ENCODE data around the gene POLR3H.
"Not testable (repeated sequence)": the region's sequence is repeated elsewhere in the genome, so short reads cannot be mapped to it uniquely, and the experiment has no call there.

The POLR3H gene

DNA sequence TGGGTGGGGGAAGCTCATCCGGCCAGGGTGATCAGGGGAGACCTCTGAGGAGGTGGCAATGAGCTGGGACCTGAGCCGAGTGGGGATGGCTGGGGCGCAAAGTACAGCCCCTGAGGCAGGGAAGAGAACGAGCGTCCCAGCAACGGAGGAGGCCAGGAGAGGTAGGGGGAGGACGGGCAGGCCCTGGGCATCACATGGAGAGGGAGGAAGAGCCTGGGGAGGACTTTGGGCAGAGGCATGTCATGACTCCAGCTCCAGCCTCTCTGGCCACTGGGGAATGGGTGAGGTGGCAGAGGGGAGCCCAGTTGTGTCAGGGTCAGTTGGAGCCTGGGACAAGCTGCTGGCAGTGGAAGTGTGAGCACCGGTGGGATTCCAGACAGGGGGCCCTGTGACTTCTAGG, 33.8 kb upstream of the POLR3H start:
- peaks cover 49% of the 10 kb centered on the region for H3K36me3 ChIP-seq (ENCODE audit: control insufficient read depth, insufficient read depth, low read length, severe bottlenecking)
- no peak overlapping the region for H3K9ac ChIP-seq (ENCODE audit: low read length)
- no peaks in the 10 kb centered on the region for H3K27me3 ChIP-seq (replicated peaks; ENCODE audit: control insufficient read depth, insufficient read depth, low read length)
- H3K4me3 ChIP-seq (ENCODE audit: low read length): no peak overlapping the region
- no peak for DNase-seq (ENCODE audit: low read depth)
- H3K4me1 ChIP-seq (ENCODE audit: control insufficient read depth, insufficient read depth, low read length): peaks cover 13% of the 10 kb centered on the region
- H3K9me3 ChIP-seq (ENCODE audit: control insufficient read depth, low read length): no peaks in the 10 kb centered on the region

DNA sequence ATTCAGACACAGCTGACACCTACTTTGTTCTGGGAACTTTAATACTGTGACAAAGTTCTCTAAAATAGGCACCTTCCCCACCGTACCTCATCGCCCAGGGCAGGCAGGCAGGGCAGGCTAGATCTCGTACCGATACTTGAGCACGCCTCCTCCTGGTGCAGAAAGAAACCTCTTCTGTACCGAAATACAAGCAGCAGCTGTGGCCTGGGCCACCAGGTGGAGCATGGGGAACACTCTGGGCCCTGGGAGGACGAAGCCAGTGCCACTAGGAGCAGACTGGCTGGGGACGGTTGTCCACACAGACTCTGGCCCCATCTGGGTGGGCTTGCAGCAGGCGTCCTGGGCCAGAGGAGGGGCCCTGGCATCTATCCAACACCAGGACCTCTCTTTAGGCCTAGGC, 32.6 kb upstream of the POLR3H start:
- Histone ChIP-seq H3K36me3 (ENCODE audit: control insufficient read depth, insufficient read depth, low read length, severe bottlenecking) (peaks cover 39% of the 10 kb centered on the region), H3K27me3 (replicated peaks; ENCODE audit: control insufficient read depth, insufficient read depth, low read length) (no peaks in the 10 kb centered on the region), H3K4me3 (ENCODE audit: low read length) (no peak overlapping the region), H3K4me1 (ENCODE audit: control insufficient read depth, insufficient read depth, low read length) (peaks cover 13% of the 10 kb centered on the region), H3K9me3 (ENCODE audit: control insufficient read depth, low read length) (no peaks in the 10 kb centered on the region), H3K9ac (ENCODE audit: low read length) (no peak overlapping the region)
- DNase-seq (ENCODE audit: low read depth): no peak

DNA sequence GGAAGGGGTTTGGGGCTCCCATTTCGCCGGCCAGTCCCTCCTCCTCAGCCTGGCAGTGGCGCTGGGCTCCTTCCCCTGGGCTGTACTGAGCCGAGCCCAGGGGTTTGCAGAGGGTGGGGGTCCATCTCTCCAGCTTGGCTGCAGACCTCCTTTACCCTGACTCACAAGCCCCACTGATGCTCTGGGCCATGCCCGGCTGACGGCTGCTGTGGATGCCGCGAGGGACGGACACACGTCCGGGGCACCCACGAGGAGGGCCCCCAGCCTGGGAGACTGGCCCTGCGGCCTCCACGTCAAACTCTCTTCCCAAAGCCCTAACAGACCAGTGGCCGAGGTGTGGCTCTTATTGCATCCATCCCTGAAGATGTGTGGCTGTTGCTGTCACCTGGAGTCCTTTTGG, 31.3 kb upstream of the POLR3H start:
- peaks cover 13% of the 10 kb centered on the region for H3K4me1 ChIP-seq (ENCODE audit: control insufficient read depth, insufficient read depth, low read length)
- H3K36me3 ChIP-seq (ENCODE audit: control insufficient read depth, insufficient read depth, low read length, severe bottlenecking): peaks cover 39% of the 10 kb centered on the region
- no peaks in the 10 kb centered on the region for H3K27me3 ChIP-seq (replicated peaks; ENCODE audit: control insufficient read depth, insufficient read depth, low read length)
- no peak overlapping the region for H3K4me3 ChIP-seq (ENCODE audit: low read length)
- no peaks in the 10 kb centered on the region for H3K9me3 ChIP-seq (ENCODE audit: control insufficient read depth, low read length)
- peak overlapping the region; percentile 59 for H3K9ac ChIP-seq (ENCODE audit: low read length)
- no peak for DNase-seq (ENCODE audit: low read depth)

DNA sequence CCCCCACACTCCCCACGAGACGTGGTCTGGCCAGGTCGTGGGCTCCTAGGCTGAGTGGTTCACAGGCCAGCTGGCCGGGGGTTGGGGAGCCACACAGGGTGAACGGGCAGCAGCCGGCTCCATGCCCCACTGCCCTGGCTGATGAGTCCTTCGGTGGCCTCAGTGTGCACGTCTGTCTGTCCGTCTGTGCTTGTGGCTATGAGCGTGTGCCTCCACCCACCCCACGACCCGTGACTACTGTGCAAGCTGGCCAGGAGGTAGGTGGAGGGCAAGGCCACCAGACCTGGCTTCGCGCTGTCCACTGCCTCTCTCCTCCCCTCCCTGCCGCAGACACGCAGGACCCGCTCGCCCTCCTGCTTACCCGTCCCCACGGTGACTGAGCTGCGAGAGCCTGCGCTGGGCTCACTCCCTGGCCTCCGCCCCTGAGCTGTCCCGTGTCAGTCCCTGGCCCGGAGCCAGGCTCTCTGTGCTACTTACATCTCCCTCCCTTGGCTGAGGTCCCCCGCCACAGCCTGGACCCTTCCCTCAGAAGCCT, 30.6 kb upstream of the POLR3H start:
- Histone ChIP-seq H3K9me3 (ENCODE audit: control insufficient read depth, low read length) (no peaks in the 10 kb centered on the region), H3K9ac (ENCODE audit: low read length) (peak overlapping the region; percentile 59), H3K27me3 (replicated peaks; ENCODE audit: control insufficient read depth, insufficient read depth, low read length) (no peaks in the 10 kb centered on the region), H3K4me1 (ENCODE audit: control insufficient read depth, insufficient read depth, low read length) (peaks cover 13% of the 10 kb centered on the region), H3K4me3 (ENCODE audit: low read length) (no peak overlapping the region), H3K36me3 (ENCODE audit: control insufficient read depth, insufficient read depth, low read length, severe bottlenecking) (peaks cover 33% of the 10 kb centered on the region)
- DNase-seq (ENCODE audit: low read depth): no peak

DNA sequence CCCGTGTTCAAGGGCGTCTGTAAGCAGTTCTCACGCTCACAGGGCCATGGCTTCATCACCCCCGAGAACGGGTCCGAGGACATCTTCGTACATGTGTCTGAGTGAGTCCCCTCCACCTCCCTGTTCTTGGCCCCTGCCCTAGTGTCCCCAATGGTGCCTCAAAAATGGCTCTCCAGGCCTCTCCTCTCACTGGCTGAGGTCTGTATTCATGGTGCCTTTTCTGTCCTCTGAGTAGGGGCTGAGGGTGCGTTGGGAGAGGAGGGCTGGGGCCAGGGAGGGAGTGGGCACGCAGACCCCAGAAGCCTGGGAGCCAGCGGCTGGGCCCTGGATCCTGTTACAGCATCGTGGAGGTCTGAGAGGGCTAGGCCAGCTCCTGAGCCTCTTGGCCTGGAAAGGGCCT, 29.4 kb upstream of the POLR3H start:
- Histone ChIP-seq H3K9me3 (ENCODE audit: control insufficient read depth, low read length) (no peaks in the 10 kb centered on the region), H3K4me1 (ENCODE audit: control insufficient read depth, insufficient read depth, low read length) (peaks cover 13% of the 10 kb centered on the region), H3K27me3 (replicated peaks; ENCODE audit: control insufficient read depth, insufficient read depth, low read length) (no peaks in the 10 kb centered on the region), H3K4me3 (ENCODE audit: low read length) (no peak overlapping the region), H3K36me3 (ENCODE audit: control insufficient read depth, insufficient read depth, low read length, severe bottlenecking) (peaks cover 20% of the 10 kb centered on the region), H3K9ac (ENCODE audit: low read length) (no peak overlapping the region)
- DNase-seq (ENCODE audit: low read depth): no peak

DNA sequence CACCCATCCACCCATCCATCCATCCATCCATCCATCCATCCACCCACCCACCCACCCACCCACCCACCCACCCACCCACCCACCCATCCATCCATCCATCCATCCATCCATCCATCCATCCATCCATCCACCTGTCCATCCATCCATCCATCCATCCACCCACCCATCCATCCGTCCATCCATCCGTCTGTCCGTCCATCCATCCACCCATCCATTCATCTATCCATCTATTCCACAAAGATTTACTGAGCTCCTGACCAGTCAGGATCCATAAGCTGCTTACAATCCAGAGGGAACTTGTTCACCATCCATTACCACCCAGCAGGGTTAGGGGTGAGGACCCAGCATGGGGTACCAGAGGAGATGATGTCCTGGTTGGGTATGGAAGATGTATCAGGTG, 28.0 kb upstream of the POLR3H start:
- H3K4me1 ChIP-seq (ENCODE audit: control insufficient read depth, insufficient read depth, low read length): peaks cover 13% of the 10 kb centered on the region
- not testable (repeated sequence) for H3K4me3 ChIP-seq (ENCODE audit: low read length); H3K9me3 ChIP-seq (ENCODE audit: control insufficient read depth, low read length); H3K27me3 ChIP-seq (replicated peaks; ENCODE audit: control insufficient read depth, insufficient read depth, low read length); DNase-seq (ENCODE audit: low read depth); H3K9ac ChIP-seq (ENCODE audit: low read length); H3K36me3 ChIP-seq (ENCODE audit: control insufficient read depth, insufficient read depth, low read length, severe bottlenecking)

DNA sequence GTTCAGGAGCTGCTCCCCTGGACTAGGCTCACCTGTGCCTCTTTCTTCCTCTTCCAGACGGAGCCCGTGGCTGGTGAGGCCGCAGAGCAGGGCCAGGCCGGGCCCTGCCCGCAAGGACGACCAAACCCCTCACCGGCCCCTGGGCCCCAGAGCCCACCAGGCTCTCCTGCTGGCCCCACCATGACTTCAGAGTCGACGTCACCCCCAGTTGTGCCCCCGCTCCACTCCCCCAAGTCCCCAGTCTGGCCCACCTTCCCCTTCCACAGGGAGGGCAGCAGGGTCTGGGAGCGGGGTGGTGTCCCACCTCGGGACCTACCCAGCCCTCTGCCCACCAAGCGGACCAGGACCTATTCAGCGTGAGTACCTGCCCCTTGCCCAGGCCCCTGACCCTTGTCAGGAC, 27.5 kb upstream of the POLR3H start:
- H3K9ac ChIP-seq (ENCODE audit: low read length): no peak overlapping the region
- no peaks in the 10 kb centered on the region for H3K9me3 ChIP-seq (ENCODE audit: control insufficient read depth, low read length)
- no peak for DNase-seq (ENCODE audit: low read depth)
- H3K27me3 ChIP-seq (replicated peaks; ENCODE audit: control insufficient read depth, insufficient read depth, low read length): no peaks in the 10 kb centered on the region
- peaks cover 4% of the 10 kb centered on the region for H3K36me3 ChIP-seq (ENCODE audit: control insufficient read depth, insufficient read depth, low read length, severe bottlenecking)
- peaks cover 13% of the 10 kb centered on the region for H3K4me1 ChIP-seq (ENCODE audit: control insufficient read depth, insufficient read depth, low read length)
- H3K4me3 ChIP-seq (ENCODE audit: low read length): no peak overlapping the region

DNA sequence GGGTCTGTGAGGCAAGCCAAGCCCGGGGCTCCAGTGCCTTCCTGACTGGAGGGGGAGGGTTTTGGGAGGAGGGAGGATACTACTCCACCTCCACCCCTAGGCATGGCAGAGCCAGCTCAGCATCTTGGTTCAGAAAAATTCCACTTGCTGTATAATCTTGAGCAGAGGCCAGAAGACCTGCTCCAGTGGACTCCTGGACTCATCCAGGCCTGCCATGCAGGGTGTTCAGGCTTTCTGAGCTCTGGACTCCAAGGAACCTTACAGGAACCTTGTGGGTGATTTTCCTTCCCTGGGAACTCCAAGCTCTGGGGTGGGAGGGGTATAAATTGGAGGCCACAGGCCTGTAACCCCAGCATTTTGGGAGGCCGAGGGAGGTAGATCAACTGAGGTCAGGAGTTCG, 26.0 kb upstream of the POLR3H start:
- no peak overlapping the region for H3K4me3 ChIP-seq (ENCODE audit: low read length)
- DNase-seq (ENCODE audit: low read depth): no peak
- H3K9ac ChIP-seq (ENCODE audit: low read length): no peak overlapping the region
- peaks cover 16% of the 10 kb centered on the region for H3K4me1 ChIP-seq (ENCODE audit: control insufficient read depth, insufficient read depth, low read length)
- H3K9me3 ChIP-seq (ENCODE audit: control insufficient read depth, low read length): no peaks in the 10 kb centered on the region
- no peaks in the 10 kb centered on the region for H3K36me3 ChIP-seq (ENCODE audit: control insufficient read depth, insufficient read depth, low read length, severe bottlenecking)
- H3K27me3 ChIP-seq (replicated peaks; ENCODE audit: control insufficient read depth, insufficient read depth, low read length): no peaks in the 10 kb centered on the region

DNA sequence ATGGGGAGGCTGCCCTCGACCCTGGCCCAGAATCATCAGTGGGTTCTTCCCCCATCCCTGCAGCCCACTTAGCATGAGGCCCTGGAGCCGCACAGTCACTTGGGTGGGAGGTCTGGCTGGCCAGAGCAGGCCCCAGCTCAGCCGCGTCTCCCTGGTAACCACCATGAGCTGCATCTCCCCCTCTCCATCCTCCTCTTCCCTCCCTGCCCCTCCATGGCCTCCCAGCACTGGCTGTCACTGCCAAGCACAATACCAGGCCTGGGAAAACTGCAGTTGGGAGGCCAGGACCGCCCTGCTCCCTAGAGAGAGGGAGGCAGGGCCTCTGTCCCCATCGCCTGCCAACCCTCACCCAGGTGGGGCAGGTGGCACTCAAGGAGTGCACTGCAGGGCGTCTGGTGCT, 24.5 kb upstream of the POLR3H start:
- no peaks in the 10 kb centered on the region for H3K9me3 ChIP-seq (ENCODE audit: control insufficient read depth, low read length)
- DNase-seq (ENCODE audit: low read depth): no peak

DNA sequence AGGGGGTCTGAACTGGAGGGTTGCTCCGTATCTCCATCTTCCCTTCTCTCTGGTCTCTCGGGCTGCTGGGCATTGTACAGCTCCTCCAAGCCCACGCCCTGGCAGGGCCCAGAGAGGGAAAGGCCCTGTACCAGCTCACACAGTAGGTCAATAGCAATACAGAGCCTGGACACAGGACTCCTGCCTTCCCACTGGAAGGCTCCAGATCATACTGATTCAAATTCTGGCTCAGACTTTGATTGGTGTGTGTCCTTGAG, 23.2 kb upstream of the POLR3H start:
- Histone ChIP-seq H3K9me3 (ENCODE audit: control insufficient read depth, low read length) (no peaks in the 10 kb centered on the region), H3K9ac (ENCODE audit: low read length) (no peak overlapping the region), H3K27me3 (replicated peaks; ENCODE audit: control insufficient read depth, insufficient read depth, low read length) (no peaks in the 10 kb centered on the region), H3K4me1 (ENCODE audit: control insufficient read depth, insufficient read depth, low read length) (peaks cover 13% of the 10 kb centered on the region), H3K36me3 (ENCODE audit: control insufficient read depth, insufficient read depth, low read length, severe bottlenecking) (no peaks in the 10 kb centered on the region), H3K4me3 (ENCODE audit: low read length) (no peak overlapping the region)
- no peak for DNase-seq (ENCODE audit: low read depth)

More for the DNA sequence above, 24.5 kb upstream of the POLR3H start:
- no peaks in the 10 kb centered on the region for H3K27me3 ChIP-seq (replicated peaks; ENCODE audit: control insufficient read depth, insufficient read depth, low read length)
- H3K4me1 ChIP-seq (ENCODE audit: control insufficient read depth, insufficient read depth, low read length): peaks cover 6% of the 10 kb centered on the region
- no peak overlapping the region for H3K4me3 ChIP-seq (ENCODE audit: low read length)
- H3K9ac ChIP-seq (ENCODE audit: low read length): no peak overlapping the region
- no peaks in the 10 kb centered on the region for H3K36me3 ChIP-seq (ENCODE audit: control insufficient read depth, insufficient read depth, low read length, severe bottlenecking)

DNA sequence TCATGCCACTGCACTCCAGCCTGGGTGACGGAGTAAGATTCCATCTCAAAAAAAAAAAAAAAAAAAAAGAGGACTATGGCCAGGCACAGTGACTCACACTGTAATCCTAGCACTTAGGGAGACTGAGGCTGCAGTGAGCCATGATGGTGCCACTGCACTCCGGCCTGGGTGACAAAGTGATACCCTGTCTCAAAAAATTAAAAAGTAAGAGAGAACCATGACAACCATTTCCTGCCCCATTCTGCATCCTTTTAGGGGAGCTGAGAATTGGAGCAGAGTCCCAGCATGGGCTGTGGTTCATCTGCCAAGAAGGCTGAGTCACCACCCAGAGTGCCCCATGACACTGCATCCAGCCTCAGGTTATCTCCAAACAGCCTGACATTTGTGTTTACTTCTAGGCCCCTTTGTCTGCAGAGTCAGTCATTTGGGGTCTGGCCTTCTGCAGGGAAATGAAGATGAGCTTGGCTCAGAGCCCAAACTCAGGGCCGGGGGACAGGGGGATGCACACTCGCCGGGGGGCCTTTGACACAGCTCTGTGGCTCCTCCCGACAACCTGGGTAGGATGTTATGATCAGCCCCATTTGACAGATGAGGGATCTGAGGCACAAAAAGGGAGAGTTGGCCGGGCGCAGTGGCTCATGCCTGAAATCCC, 21.3 kb upstream of the POLR3H start:
- Histone ChIP-seq H3K4me1 (ENCODE audit: control insufficient read depth, insufficient read depth, low read length) (peaks cover 13% of the 10 kb centered on the region), H3K9ac (ENCODE audit: low read length) (no peak overlapping the region), H3K36me3 (ENCODE audit: control insufficient read depth, insufficient read depth, low read length, severe bottlenecking) (no peaks in the 10 kb centered on the region), H3K27me3 (replicated peaks; ENCODE audit: control insufficient read depth, insufficient read depth, low read length) (no peaks in the 10 kb centered on the region), H3K4me3 (ENCODE audit: low read length) (no peak overlapping the region), H3K9me3 (ENCODE audit: control insufficient read depth, low read length) (no peaks in the 10 kb centered on the region)
- DNase-seq (ENCODE audit: low read depth): peak; percentile 68

DNA sequence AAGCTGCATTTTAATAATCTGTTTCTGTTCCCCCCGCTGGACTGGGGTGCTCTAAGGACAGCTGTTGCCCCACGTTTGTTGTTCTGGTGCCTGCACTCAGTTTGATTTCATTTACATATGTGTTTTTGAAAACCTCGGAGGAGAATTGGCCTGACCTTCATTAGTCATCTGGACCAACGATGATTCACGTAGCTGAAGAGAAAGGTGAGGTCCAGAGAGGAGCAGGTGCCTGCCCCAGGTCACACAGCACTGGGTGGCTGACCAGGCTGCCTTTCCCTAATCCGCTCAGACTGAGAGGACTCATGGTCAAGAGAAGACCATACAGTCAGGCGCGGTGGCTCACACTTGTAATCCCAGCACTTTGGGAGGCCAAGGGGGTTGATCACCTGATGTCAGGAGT, 20.3 kb upstream of the POLR3H start:
- no peak for DNase-seq (ENCODE audit: low read depth)
- Histone ChIP-seq H3K36me3 (ENCODE audit: control insufficient read depth, insufficient read depth, low read length, severe bottlenecking) (no peaks in the 10 kb centered on the region), H3K4me3 (ENCODE audit: low read length) (no peak overlapping the region), H3K9ac (ENCODE audit: low read length) (no peak overlapping the region), H3K9me3 (ENCODE audit: control insufficient read depth, low read length) (no peaks in the 10 kb centered on the region), H3K27me3 (replicated peaks; ENCODE audit: control insufficient read depth, insufficient read depth, low read length) (no peaks in the 10 kb centered on the region), H3K4me1 (ENCODE audit: control insufficient read depth, insufficient read depth, low read length) (peaks cover 13% of the 10 kb centered on the region)
